Epidermal melanocyte (primary cell): ENCODE results near the gene SERAC1.

Experiments
- DNase-seq: peaks from one replicate; pipeline ENCODE4 v3.0.0; 2011; ENCODE audit warnings: low spot score; ENCODE audit not compliant: insufficient read length

Gene SERAC1

DNA sequence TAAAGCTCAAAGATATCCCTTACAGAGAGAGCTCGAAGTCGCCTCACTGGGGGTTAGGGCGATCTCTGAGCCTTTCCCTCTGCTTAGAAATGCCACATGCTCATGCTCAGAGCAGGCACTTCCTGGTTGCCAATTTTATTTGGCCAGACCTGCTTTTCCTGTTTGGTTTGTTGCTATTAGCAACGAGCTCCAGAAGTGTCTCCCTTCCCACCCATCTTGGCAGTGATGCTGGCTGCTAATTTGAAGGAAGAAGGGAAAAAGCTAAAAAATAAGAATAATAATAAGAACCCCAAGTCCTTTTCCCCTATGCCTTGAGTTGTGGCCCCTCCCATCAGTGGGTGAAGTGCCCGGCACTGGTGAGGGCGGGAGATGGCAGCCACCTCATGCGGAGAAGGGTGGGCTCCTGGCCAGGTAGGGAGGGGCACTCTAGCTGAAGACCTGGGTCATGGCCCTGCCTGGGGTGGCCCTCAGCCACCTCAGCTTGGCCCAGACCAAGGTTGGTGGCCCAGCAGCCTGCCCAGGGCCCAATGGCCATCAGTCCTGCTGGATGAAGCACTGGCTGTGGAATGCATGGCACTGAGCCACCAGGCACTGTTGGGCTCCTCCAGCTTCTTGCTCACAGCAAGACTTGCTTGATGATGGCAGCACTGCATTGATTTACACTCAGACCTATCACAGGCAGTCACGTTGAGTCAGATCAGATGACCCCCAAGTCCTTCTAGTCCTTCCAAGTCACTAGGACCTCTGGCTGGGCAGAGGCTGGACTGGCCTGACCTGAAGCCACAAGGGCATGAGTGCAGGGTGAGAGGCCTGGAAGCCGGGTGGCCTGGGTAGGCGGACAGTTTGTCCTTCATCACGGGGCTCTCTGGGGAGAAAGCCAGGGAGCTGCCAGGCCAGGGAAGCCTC lies 107.4 kb downstream of the SERAC1 start:
- DNase-seq: no peak
